Choroid plexus epithelial cell (primary cell): Measurements from ENCODE around the gene KLF11.

Source experiments
- DNase-seq: peaks from one replicate; pipeline ENCODE4 v3.0.0-alpha.2; 2010; ENCODE audit warnings: low read depth
- H3K4me3 ChIP-seq: 2 replicates; pipeline ENCODE4 v1.5.1; 2011; ENCODE audit warnings: low read depth, mild to moderate bottlenecking, control low read depth, low read length, moderate library complexity
- CTCF ChIP-seq: conservative IDR thresholded peaks from 2 replicates; pipeline ENCODE4 v1.5.1; 2011; ENCODE audit warnings: low read depth, mild to moderate bottlenecking, control low read depth, inconsistent platforms, low read length, moderate library complexity

The KLF11 gene

GRCh38 chr2:10078704-10079265, 35.4 kb downstream of the KLF11 start:
- peak; percentile 22 for DNase-seq
- H3K4me3 ChIP-seq: peak overlapping the region; percentile 50
- TF ChIP-seq CTCF: no peak

GRCh38 chr2:10079266-10079869, 36.0 kb downstream of the KLF11 start:
- DNase-seq: peak; percentile 84
- TF ChIP-seq CTCF: no peak
- H3K4me3 ChIP-seq: peak overlapping the region; percentile 50

GRCh38 chr2:10079870-10080535, 36.7 kb downstream of the KLF11 start, which contains the start of gene CYS1:
Gene CYS1, minus strand, starts transcription at chr2:10080411. Its CDS starts 188 bp downstream, at chr2:10080223.
- peak; percentile 19 for TF ChIP-seq CTCF
- peak; percentile 16 for DNase-seq
- H3K4me3 ChIP-seq: peak within 1 kb of the TSS; percentile 50

GRCh38 chr2:10080536-10081304, 37.4 kb downstream of the KLF11 start:
- peak overlapping the region; percentile 50 for H3K4me3 ChIP-seq
- no peak for TF ChIP-seq CTCF
- DNase-seq: peak; percentile 28

- DNase-seq: no peak
- TF ChIP-seq CTCF: no peak
- H3K4me3 ChIP-seq: no peak overlapping the region
Observed at GRCh38 chr2:10083046-10083445, 39.7 kb downstream of the KLF11 start.

GRCh38 chr2:10083692-10084211, 40.4 kb downstream of the KLF11 start:
- no peak for TF ChIP-seq CTCF
- DNase-seq: no peak
- no peak overlapping the region for H3K4me3 ChIP-seq
